Cardiac fibroblast (primary cell): Measurements from ENCODE around the gene JMJD4.

ENCODE experiments used
- DNase-seq, 2 donors: peaks; one replicate each; pipeline versions ENCODE4 v3.0.0 to v3.0.0-alpha.2; 2010; ENCODE audit warnings: low read depth in 2 of 2
- H3K4me3 ChIP-seq, 2 donors: replicated peaks in 1 of 2; 1 replicate in 1 of 2; 2 replicates in 1 of 2; pipeline ENCODE4 v1.5.1; 2011; ENCODE audit warnings: low read depth in 2 of 2, low read length in 2 of 2, mild to moderate bottlenecking in 2 of 2, moderate library complexity in 1 of 2
- TF ChIP-seq, protein P1 (sequence below): IDR thresholded peaks from one replicate; pipeline ENCODE4 v1.5.1; 2011; ENCODE audit warnings: low read depth, mild to moderate bottlenecking, low read length, inconsistent platforms

The JMJD4 gene

DNA sequence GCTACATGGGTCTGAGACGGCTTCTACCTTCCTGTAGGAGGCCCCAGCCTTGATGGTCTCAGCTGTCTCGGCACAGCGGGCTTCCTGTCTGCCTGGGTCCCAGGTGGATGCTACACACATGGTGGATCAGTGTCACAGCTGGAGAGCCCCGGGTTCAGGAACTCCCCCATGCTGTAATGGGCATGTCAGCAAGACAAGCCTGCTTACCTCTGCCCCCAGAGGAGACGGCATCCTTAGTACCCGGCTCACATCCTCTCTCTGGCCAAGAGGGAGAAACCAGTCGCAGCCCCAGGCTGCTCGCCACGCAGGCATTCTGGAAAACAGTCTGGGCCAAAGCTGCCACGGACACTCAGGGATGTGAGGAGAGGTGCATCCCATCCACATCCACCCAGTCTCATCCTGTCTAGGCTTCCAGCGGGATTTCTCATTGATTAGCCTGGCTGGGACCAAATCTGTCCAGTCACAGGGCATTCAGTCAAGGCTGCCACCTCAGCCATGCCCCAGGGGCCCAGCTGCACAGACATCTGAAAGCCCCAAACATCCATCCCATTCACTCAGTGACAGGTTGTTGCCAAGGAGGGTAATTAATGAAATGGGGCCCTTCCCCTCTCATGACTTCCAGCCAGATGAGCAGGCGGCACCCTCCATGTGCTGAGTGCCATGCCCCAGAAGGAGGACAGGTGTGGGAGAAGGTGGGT is 10.6 kb upstream of the JMJD4 start:
- H3K4me3 ChIP-seq = no peak overlapping the region
- DNase-seq = no peak
- TF ChIP-seq, protein P1, sequence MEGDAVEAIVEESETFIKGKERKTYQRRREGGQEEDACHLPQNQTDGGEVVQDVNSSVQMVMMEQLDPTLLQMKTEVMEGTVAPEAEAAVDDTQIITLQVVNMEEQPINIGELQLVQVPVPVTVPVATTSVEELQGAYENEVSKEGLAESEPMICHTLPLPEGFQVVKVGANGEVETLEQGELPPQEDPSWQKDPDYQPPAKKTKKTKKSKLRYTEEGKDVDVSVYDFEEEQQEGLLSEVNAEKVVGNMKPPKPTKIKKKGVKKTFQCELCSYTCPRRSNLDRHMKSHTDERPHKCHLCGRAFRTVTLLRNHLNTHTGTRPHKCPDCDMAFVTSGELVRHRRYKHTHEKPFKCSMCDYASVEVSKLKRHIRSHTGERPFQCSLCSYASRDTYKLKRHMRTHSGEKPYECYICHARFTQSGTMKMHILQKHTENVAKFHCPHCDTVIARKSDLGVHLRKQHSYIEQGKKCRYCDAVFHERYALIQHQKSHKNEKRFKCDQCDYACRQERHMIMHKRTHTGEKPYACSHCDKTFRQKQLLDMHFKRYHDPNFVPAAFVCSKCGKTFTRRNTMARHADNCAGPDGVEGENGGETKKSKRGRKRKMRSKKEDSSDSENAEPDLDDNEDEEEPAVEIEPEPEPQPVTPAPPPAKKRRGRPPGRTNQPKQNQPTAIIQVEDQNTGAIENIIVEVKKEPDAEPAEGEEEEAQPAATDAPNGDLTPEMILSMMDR = no peak

DNA sequence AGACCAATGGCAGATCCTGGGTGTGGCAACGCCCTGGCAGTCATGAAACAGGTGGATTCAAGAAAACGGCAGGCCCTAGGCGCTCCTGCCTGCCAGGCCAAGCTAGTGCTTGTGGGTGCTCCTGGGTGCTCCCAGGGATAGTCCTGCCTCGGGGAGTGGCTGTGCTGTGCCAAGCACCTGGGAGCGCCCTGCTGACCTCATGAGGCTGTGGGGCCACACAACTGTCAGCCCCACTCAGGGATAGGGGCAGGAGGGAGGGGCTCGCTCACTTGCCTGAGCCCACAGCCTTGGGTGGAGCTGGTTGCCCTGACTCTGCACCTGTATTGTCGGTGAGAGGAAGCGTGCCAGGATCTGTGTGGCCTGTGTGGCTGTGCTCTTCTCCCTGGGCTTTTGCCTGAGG is 9.6 kb upstream of the JMJD4 start:
- TF ChIP-seq, protein P1 = no peak
- H3K4me3 ChIP-seq = no peak overlapping the region
- DNase-seq = no peak

DNA sequence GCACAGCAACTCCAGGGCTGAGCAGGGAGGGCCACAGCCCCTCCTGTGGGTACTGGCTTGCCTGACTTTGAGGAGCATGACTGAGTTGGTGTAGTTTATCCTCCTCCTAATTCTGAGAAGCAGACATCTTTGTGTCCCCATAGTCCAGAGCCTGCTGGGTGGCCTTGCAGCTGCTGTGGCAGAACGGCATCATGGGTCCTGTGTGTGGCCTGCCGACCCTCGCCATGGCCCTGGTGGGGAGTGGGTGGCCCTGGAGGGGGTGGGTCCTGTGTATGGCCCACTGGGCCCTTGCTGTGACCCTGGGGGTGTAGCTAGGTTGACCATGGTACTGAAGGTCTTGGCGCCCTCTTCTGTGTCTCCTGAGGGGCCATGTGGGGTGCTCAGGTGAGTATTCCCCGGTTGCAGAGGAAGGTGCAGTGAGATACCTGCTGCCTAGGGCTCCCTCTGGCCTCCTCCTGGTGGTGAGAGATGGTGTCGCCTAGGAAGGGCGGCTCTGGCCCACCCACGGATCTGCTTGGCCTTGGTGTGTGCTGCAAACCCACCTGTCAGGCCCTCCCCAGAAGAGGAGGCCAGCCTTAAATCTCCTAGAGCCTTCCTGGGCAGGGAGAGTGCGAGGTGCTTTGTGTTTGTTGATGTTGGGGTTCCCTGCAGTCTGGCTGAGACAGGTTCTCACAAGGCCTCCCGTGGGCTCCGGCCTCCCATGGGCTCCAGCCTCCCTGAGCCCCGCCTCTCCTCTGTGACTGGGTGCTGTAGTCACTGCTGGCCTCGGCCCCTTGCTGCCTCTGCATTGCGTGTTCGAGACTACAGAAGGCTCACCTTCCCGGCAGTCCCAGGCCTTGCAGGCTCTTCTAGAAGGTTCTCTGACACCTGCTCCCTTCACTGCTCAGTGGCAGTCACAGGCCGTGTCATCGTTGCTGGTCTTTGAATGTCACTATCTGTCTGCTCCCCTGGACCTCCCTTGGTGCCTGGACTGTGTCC is 7.9 kb upstream of the JMJD4 start:
- TF ChIP-seq, protein P1 = peak; percentile 12
- DNase-seq = no peak

DNA sequence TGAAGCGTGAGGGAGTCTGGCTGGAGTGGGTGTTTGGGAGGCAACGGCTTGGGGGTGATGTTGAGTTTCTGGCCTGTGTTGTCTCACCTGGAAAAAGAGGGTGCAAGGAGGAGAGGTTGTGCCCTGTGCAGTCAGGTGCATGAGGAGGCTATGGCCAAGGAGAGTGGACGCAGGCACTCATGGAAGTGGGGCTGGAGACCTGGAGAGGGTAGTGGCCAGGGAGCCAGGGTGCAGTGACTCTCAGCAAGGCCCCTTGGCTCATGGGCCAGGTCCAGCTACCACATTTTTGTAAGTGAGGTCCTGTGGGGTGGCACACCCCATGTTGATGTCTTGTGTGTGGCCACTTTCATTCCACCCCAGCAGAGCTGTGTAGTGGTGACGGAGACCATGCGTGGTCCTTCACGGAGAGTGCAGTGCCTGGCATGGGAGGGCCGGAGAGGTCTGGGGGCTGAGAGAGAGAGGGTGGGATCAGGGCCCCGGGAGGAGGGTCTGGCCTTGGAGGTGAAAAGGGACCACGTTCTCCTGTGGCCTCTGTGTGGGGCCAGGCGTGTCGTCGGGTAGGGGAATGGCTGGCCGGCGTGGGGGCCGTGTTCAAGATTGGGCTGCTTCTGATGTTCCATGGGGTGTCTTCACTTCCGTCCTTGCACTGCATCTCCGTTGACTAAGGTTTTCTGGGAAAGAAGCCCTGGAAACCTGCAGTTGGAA is 6.2 kb upstream of the JMJD4 start:
- no peak for DNase-seq
- TF ChIP-seq, protein P1 = no peak
- H3K4me3 ChIP-seq = no peak overlapping the region

More for the DNA sequence above, 7.9 kb upstream of the JMJD4 start:
- H3K4me3 ChIP-seq = no peak overlapping the region

DNA sequence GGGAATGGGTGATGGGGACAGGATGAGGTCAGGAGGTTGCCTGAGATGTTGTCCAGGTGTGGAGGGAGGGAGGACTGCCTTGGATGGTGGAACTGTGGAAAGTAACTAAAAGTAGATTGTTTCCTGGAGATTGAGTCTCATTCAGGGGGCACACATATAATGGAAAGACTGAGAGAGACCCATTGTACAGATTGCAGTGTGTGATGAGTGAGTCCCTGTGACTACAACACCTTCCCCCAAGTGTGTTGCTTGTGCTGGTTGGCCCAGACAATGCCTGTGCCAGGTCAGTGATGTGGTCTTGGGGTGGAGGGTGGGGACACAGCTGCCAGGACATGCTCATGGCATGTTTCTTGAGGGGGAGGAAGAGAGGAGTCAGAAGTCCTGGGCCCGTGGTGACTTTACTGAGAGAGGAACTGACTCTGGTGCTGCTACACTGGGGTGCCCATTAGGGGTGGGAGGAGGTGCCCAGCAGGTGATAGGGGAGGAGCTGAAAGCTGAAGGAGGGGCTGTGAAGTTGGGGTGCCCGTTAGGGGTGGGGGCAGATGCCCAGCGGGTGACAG is 5.4 kb upstream of the JMJD4 start:
- TF ChIP-seq, protein P1 = no peak
- H3K4me3 ChIP-seq = no peak overlapping the region
- no peak for DNase-seq

DNA sequence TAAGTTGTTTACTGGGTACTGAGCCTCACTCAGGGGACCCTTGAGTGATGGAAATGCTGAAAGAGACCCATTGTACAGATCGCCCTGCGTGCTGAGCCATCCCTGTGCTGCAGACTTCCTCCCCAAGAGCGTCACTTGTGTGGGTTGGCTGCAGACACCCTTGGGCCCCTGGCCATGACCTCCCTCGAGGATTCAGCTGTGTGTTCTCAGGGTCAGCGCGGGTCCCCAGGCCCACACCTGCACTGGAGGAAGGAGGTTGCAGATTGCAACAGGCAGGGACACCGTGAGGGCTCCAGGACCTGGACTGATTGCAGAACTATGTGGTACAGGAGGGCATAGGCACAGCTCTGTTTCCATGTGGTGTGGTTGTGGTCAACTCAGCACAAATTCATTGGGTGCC is 4.5 kb upstream of the JMJD4 start:
- DNase-seq = no peak
- H3K4me3 ChIP-seq = no peak overlapping the region
- TF ChIP-seq, protein P1 = no peak
